NCI-H2171 (cell line): Measurements from ENCODE around the gene MYO1B.

Source experiments
- DNase-seq: peaks from one replicate; lab custom pipeline; 2025; lab: John Stamatoyannopoulos, UW

MYO1B gene

GRCh38 chr2:191262436-191262835, 17.2 kb downstream of the MYO1B start:
- no peak for DNase-seq

GRCh38 chr2:191263050-191263449, 17.8 kb downstream of the MYO1B start:
- no peak for DNase-seq

GRCh38 chr2:191264647-191265081, 19.5 kb downstream of the MYO1B start:
- no peak for DNase-seq

- DNase-seq: no peak
Observed at GRCh38 chr2:191265311-191266170, 20.3 kb downstream of the MYO1B start.

GRCh38 chr2:191266201-191266600, 21.0 kb downstream of the MYO1B start:
- no peak for DNase-seq

- DNase-seq: no peak
Observed at GRCh38 chr2:191268596-191268995, 23.4 kb downstream of the MYO1B start.

- no peak for DNase-seq
Observed at GRCh38 chr2:191270306-191271161, 25.3 kb downstream of the MYO1B start.

- DNase-seq: no peak
Observed at GRCh38 chr2:191272064-191272463, 26.9 kb downstream of the MYO1B start.

- DNase-seq: no peak
Observed at GRCh38 chr2:191274413-191274815, 29.2 kb downstream of the MYO1B start.

GRCh38 chr2:191276792-191277465, 31.7 kb downstream of the MYO1B start:
- DNase-seq: no peak

- DNase-seq: no peak
Observed at GRCh38 chr2:191280290-191280689, 35.1 kb downstream of the MYO1B start.

- DNase-seq: no peak
Observed at GRCh38 chr2:191280834-191281756, 35.9 kb downstream of the MYO1B start.

GRCh38 chr2:191285252-191285651, 40.0 kb downstream of the MYO1B start:
- no peak for DNase-seq

- no peak for DNase-seq
Observed at GRCh38 chr2:191287820-191288219, 42.6 kb downstream of the MYO1B start.

- DNase-seq: no peak
Observed at GRCh38 chr2:191289049-191289448, 43.8 kb downstream of the MYO1B start.

GRCh38 chr2:191291471-191291870, 46.3 kb downstream of the MYO1B start:
- no peak for DNase-seq

- DNase-seq: no peak
Observed at GRCh38 chr2:191292869-191293268, 47.7 kb downstream of the MYO1B start.

- no peak for DNase-seq
Observed at GRCh38 chr2:191295088-191295487, 49.9 kb downstream of the MYO1B start.

- DNase-seq: no peak
Observed at GRCh38 chr2:191296083-191297006, 51.1 kb downstream of the MYO1B start.

GRCh38 chr2:191297033-191297432, 51.8 kb downstream of the MYO1B start:
- no peak for DNase-seq
